ENCODE results near the gene DCAF7.

DNA sequence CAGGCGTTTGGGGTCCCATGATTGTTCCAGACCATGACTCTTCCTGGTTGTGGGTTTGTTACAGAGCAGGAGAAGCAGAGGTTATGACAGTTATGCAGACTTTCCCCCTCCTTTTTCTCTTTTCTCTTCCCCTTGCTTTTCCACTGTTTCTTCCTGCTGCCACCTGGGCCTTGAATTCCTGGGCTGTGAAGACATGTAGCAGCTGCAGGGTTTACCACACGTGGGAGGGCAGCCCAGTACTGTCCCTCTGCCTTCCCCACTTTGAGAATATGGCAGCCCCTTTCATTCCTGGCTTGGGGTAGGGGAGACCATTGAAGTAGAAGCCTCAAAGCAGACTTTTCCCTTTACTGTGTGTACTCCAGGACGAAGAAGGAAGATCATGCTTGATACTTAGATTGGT is 42.5 kb downstream of the DCAF7 start:
- TF ChIP-seq RAD21 (IDR thresholded peaks at IDR 0.05; ENCODE audit: low read length) = no peak
- TF ChIP-seq EP300 (IDR thresholded peaks at IDR 0.05; ENCODE audit: borderline replicate concordance in 1 of 2, low read depth in 1 of 2, low read length in 1 of 2) = no peak
- TF ChIP-seq TAF1 (IDR thresholded peaks at IDR 0.05; ENCODE audit: borderline replicate concordance, low read depth, low read length) = no peak
- no peak for TF ChIP-seq CTCF (IDR thresholded peaks at IDR 0.05)
- no peak for TF ChIP-seq ZBTB33 (IDR thresholded peaks at IDR 0.05; ENCODE audit: borderline replicate concordance, low read depth)
- no peak for TF ChIP-seq MAX (IDR thresholded peaks at IDR 0.05; ENCODE audit: low read depth)
- no peak for TF ChIP-seq POLR2AphosphoS5 (IDR thresholded peaks at IDR 0.05; ENCODE audit: low read depth, low read length)
- no peak for TF ChIP-seq EZH2phosphoT487 (IDR thresholded peaks at IDR 0.05; ENCODE audit: borderline replicate concordance, low read depth)
- TF ChIP-seq FOXM1 (IDR thresholded peaks at IDR 0.05; ENCODE audit: low read depth) = no peak
- TF ChIP-seq TEAD4 (IDR thresholded peaks at IDR 0.05; ENCODE audit: borderline replicate concordance, insufficient read depth) = no peak
- no peak for TF ChIP-seq MXI1 (IDR thresholded peaks at IDR 0.05; ENCODE audit: low read depth, low read length)
- no peak for TF ChIP-seq GABPA (IDR thresholded peaks at IDR 0.05; ENCODE audit: low read depth)

Measured in SK-N-SH (cell line).